ENCODE measurements around the gene EBF3. TPM values are rescaled to one million over a fixed set of nuclear protein-coding genes. Genes with fewer than 3 reads are reported as not detected.

The EBF3 gene
- total RNA-seq, 1 experiment from 2014 or later = 0.22 TPM

GRCh38 chr10:129936923-129937300, 27.2 kb downstream of the EBF3 start:
- no peak overlapping the region for H3K27ac ChIP-seq (ENCODE audit: insufficient read length, low read depth, low read length)
- no peak overlapping the region for H3K56ac ChIP-seq (ENCODE audit: insufficient read length, low read depth, low read length)
- H3K4me1 ChIP-seq (ENCODE audit: insufficient read depth, low read length) = no peaks in the 10 kb centered on the region
- no peak overlapping the region for H2BK120ac ChIP-seq (ENCODE audit: low read depth, low read length, poor library complexity, severe bottlenecking)
- Mint-ChIP-seq H3K4me1 (peaks cover 0 to 6% of the 10 kb centered on the region in 2 experiments; a peak in 1 of 4 replicates), H3K27ac (no peak overlapping the region), H3K4me3 (no peak overlapping the region), H3K27me3 (ENCODE audit: low read depth) (peaks cover 10% of the 10 kb centered on the region), H3K9me3 (no peaks in the 10 kb centered on the region; a peak in 2 of 5 replicates), H3K36me3 (ENCODE audit: insufficient read depth in 1 of 3, low read depth in 3 of 3) (no peaks in the 10 kb centered on the region; a peak in 1 of 7 replicates)
- no peak overlapping the region for H3K4me2 ChIP-seq (ENCODE audit: insufficient read depth, insufficient read length, low read length)
- no peak overlapping the region for H2AFZ ChIP-seq (ENCODE audit: low read length)
- no peak overlapping the region for H2AK5ac ChIP-seq (ENCODE audit: insufficient read length, low read length)
- no peak for TF ChIP-seq CTCF (conservative IDR thresholded peaks at IDR 0.05)
- H4K91ac ChIP-seq (ENCODE audit: insufficient read length, low read depth, low read length) = no peak overlapping the region
- H3K23me2 ChIP-seq (ENCODE audit: insufficient read length, low read depth, low read length, poor library complexity, severe bottlenecking) = no peaks in the 10 kb centered on the region
- H4K5ac ChIP-seq (ENCODE audit: insufficient read length, low read depth, low read length) = no peak overlapping the region
- H3T11ph ChIP-seq (ENCODE audit: low read length) = no peak overlapping the region
- no peak overlapping the region for H3K14ac ChIP-seq (ENCODE audit: insufficient read depth, low read length)
- no peak overlapping the region for H3K9ac ChIP-seq (ENCODE audit: extremely low read depth, insufficient read length, low read length)
- H4K8ac ChIP-seq (replicated peaks; ENCODE audit: insufficient read length, low read depth, low read length) = no peak overlapping the region
- H3K9me3 ChIP-seq (ENCODE audit: control insufficient read depth, low read depth, low read length) = no peaks in the 10 kb centered on the region
- no peak for DNase-seq
- no peaks in the 10 kb centered on the region for H3K27me3 ChIP-seq (ENCODE audit: insufficient read depth, low read length)
- H3K79me1 ChIP-seq (ENCODE audit: insufficient read depth, low read depth, low read length, poor library complexity, severe bottlenecking) = no peaks in the 10 kb centered on the region
- H3K18ac ChIP-seq (ENCODE audit: insufficient read length, low read depth, low read length) = no peak overlapping the region
- H2BK15ac ChIP-seq (ENCODE audit: low read depth, low read length) = no peak overlapping the region
- H3K79me2 ChIP-seq (ENCODE audit: insufficient read depth, low read length) = no peaks in the 10 kb centered on the region
- no peak overlapping the region for H2BK20ac ChIP-seq (ENCODE audit: low read depth, low read length, poor library complexity, severe bottlenecking)
- H2BK5ac ChIP-seq (ENCODE audit: insufficient read length, low read length) = no peak overlapping the region
- H3K4ac ChIP-seq (ENCODE audit: low read depth, low read length) = no peak overlapping the region
- H2BK12ac ChIP-seq (ENCODE audit: insufficient read length, low read depth, low read length) = no peak overlapping the region
- WGBS (ENCODE audit: extremely low coverage, insufficient read length, low lambda C conversion rate) = no CpG with 5 or more reads among the region's 16 CpGs
- no peak overlapping the region for H3K23ac ChIP-seq (ENCODE audit: insufficient read length, low read depth, low read length)
- no peaks in the 10 kb centered on the region for H4K20me1 ChIP-seq (ENCODE audit: control insufficient read depth, insufficient read depth, insufficient read length)
